ENCODE results near the gene ERBB2. TPM values are rescaled to one million over a fixed set of nuclear protein-coding genes. Genes with fewer than 3 reads are reported as not detected.

The ERBB2 gene
- total and polyA plus RNA-seq, 10 of the 15 experiments (the other 5 are each of a cell fraction or from before 2014, with no cell fraction given): 0.39 to 7.0 (median 4.3) TPM

GRCh38 chr17:39676198-39676819, 23.6 kb upstream of the ERBB2 start (continued):
- TF ChIP-seq SKIL (IDR thresholded peaks at IDR 0.05; ENCODE audit: low read depth, poor library complexity, severe bottlenecking) (peak; percentile 22), IRF3 (IDR thresholded peaks at IDR 0.05) (no peak), NKRF (conservative IDR thresholded peaks at IDR 0.05) (0 out of 2 replicates have a peak, but pooled peaks have one; percentile 14), ZNF687 (IDR thresholded peaks at IDR 0.05) (0 out of 2 replicates have a peak, but pooled peaks have one; percentile 45), ATF3 (IDR thresholded peaks at IDR 0.05; ENCODE audit: borderline replicate concordance, extremely low read depth, low read depth, low read length) (no peak), TARDBP (IDR thresholded peaks at IDR 0.05; ENCODE audit: borderline replicate concordance) (no peak), SMAD1 (IDR thresholded peaks at IDR 0.05; ENCODE audit: low read depth, partially characterized antibody) (peak; percentile 92), NFYA (IDR thresholded peaks at IDR 0.05; ENCODE audit: borderline replicate concordance, low read depth, low read length) (no peak), EGR1 (IDR thresholded peaks at IDR 0.05; ENCODE audit: borderline replicate concordance in 1 of 2, low read depth in 2 of 2, low read length in 2 of 2) (peak in 1 of 2 experiments; percentile 29; a peak in 1 of 3 replicates), NR2C2 (IDR thresholded peaks at IDR 0.05; ENCODE audit: borderline replicate concordance, control insufficient read depth, insufficient read length, low read depth) (no peak), ZZZ3 (IDR thresholded peaks at IDR 0.05; ENCODE audit: control insufficient read depth, insufficient read length, low read depth) (no peak)
